HG03442 (cell line): Measurements from ENCODE around the gene ZNF771.

ENCODE experiments used
- ATAC-seq: cut with Tn5 transposase; IDR thresholded peaks from one replicate; pipeline ENCODE4 v1.9.1; 2021; ENCODE audit warnings: mild to moderate bottlenecking, moderate library complexity; ENCODE audit not compliant: unreplicated experiment

Gene ZNF771

GRCh38 chr16:30407102-30407803, at the start of gene ZNF771:
TSS of gene ZNF771 (plus strand) at chr16:30407606. CDS start at chr16:30408054, 448 bp downstream.
- peak; percentile 80 for ATAC-seq

- no peak for ATAC-seq
Observed at GRCh38 chr16:30357715-30358576, 49.5 kb upstream of the ZNF771 start.

- ATAC-seq = no peak
Observed at GRCh38 chr16:30358577-30358936, 48.8 kb upstream of the ZNF771 start.

- no peak for ATAC-seq
Observed at GRCh38 chr16:30358990-30359870, 48.2 kb upstream of the ZNF771 start.

- no peak for ATAC-seq
Observed at GRCh38 chr16:30359871-30360170, 47.6 kb upstream of the ZNF771 start.

GRCh38 chr16:30361180-30361579, 46.2 kb upstream of the ZNF771 start:
- ATAC-seq = no peak

GRCh38 chr16:30365200-30365599, 42.2 kb upstream of the ZNF771 start:
- ATAC-seq = no peak

- no peak for ATAC-seq
Observed at GRCh38 chr16:30366511-30366910, 40.9 kb upstream of the ZNF771 start.

- ATAC-seq = no peak
Observed at GRCh38 chr16:30367349-30368009, 39.9 kb upstream of the ZNF771 start.

GRCh38 chr16:30368122-30368791, 39.1 kb upstream of the ZNF771 start:
- no peak for ATAC-seq

GRCh38 chr16:30368792-30369090, 38.7 kb upstream of the ZNF771 start:
- no peak for ATAC-seq

- no peak for ATAC-seq
Observed at GRCh38 chr16:30369091-30369937, 38.1 kb upstream of the ZNF771 start.

- ATAC-seq = peak; percentile 9
Observed at GRCh38 chr16:30369938-30370455, 37.4 kb upstream of the ZNF771 start.

GRCh38 chr16:30370456-30371247, 36.8 kb upstream of the ZNF771 start, which contains the start of gene TBC1D10B:
TSS of gene TBC1D10B (minus strand) at chr16:30370494. CDS start at chr16:30370183, 311 bp downstream.
- peak; percentile 72 for ATAC-seq

- no peak for ATAC-seq
Observed at GRCh38 chr16:30371248-30371816, 36.1 kb upstream of the ZNF771 start.

GRCh38 chr16:30372038-30372712, 35.2 kb upstream of the ZNF771 start:
- no peak for ATAC-seq

- no peak for ATAC-seq
Observed at GRCh38 chr16:30372725-30373124, 34.7 kb upstream of the ZNF771 start.

GRCh38 chr16:30374538-30374937, 32.9 kb upstream of the ZNF771 start, which contains the start of gene MYL11:
TSS of gene MYL11 (plus strand) at chr16:30374802. CDS start at chr16:30374858, 56 bp downstream.
- no peak for ATAC-seq
